Nephron progenitor cell (in vitro differentiated cells): Measurements from ENCODE around the gene NPM3.
A peak's percentile ranks its signal among the peaks of the same experiment; 100 is the strongest.

ENCODE experiments used
- DNase-seq: peaks from one replicate; pipeline ENCODE4 v3.0.0; 2021
- H3K27ac Mint-ChIP-seq: 2 replicates; pipeline ENCODE4 v1.8.0; 2021; ENCODE audit warnings: mild to moderate bottlenecking, moderate library complexity, mixed read lengths
- H3K27me3 Mint-ChIP-seq: 2 replicates; pipeline ENCODE4 v1.8.0; 2021; ENCODE audit warnings: mild to moderate bottlenecking, low read depth, mixed read lengths; ENCODE audit not compliant: poor library complexity
- H3K36me3 Mint-ChIP-seq: 2 replicates; pipeline ENCODE4 v1.8.0; 2021; ENCODE audit warnings: low read depth, mixed read lengths
- H3K4me1 Mint-ChIP-seq: 2 replicates; pipeline ENCODE4 v1.8.0; 2021; ENCODE audit warnings: mixed read lengths
- H3K4me3 Mint-ChIP-seq: 2 replicates; pipeline ENCODE4 v1.8.0; 2021; ENCODE audit warnings: mild to moderate bottlenecking, moderate library complexity, mixed read lengths
- H3K9me3 Mint-ChIP-seq: 2 replicates; pipeline ENCODE4 v1.8.0; 2021; ENCODE audit warnings: mild to moderate bottlenecking, moderate library complexity, mixed read lengths
- TF ChIP-seq, protein P1 (sequence below): fragments of 200-600 bp; sonication (generic); IDR thresholded peaks from 2 replicates; pipeline ENCODE4 v1.5.0; 2021; ENCODE audit warnings: antibody characterized with exemption

The NPM3 gene, protein sequence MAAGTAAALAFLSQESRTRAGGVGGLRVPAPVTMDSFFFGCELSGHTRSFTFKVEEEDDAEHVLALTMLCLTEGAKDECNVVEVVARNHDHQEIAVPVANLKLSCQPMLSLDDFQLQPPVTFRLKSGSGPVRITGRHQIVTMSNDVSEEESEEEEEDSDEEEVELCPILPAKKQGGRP

DNA sequence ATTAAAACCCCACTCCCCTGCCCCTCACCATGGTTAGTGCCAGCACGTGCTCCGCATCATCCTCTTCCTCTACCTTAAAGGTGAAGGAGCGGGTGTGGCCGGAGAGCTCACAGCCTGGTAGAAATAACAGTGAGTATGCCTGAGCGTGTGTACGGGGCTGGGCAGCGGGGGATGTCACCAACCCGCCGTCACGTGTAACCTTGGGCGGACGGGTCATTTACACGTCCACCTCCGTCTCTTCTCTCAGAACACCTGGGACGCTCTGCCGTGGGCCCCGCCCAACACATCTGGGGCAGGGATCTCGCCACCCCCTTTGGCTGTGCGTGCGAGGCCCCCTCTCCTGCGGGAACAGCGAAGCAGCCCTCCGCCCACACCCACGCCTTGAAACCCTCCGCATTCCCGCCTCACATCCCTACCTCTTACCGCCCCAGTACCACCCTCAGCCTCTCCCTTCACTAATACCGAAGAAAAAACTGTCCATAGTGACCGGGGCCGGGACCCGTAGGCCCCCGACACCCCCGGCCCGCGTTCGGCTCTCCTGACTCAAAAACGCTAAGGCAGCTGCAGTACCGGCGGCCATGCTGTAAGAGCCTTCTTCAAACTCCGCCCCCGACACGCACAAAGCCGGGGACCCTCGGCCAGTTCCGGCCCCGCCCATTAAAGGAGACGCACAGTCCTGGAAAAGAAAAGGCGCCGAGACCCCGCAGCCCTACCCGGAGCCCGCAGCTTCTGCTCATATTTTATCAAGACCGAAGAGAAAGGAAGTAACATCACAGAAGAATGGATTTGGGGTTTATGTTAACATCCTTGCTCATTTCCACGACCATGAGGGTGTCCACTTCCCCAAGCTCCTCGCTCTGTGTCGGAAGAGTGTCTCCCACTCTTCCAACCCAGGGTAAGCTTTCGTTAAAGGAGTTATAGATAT lies at the start of gene NPM3:
NPM3 (minus strand) TSS at position 636 of the 925 bp plus-strand sequence; CDS start at position 580, 56 bp downstream.
- H3K9me3 Mint-ChIP-seq: no peaks in the 10 kb centered on the region
- peaks cover 22% of the 10 kb centered on the region for H3K36me3 Mint-ChIP-seq
- H3K4me3 Mint-ChIP-seq: peak within 1 kb of the TSS; percentile 100
- H3K4me1 Mint-ChIP-seq: peaks cover 53% of the 10 kb centered on the region
- peaks cover 14% of the 10 kb centered on the region for H3K27me3 Mint-ChIP-seq
- TF ChIP-seq, protein P1, sequence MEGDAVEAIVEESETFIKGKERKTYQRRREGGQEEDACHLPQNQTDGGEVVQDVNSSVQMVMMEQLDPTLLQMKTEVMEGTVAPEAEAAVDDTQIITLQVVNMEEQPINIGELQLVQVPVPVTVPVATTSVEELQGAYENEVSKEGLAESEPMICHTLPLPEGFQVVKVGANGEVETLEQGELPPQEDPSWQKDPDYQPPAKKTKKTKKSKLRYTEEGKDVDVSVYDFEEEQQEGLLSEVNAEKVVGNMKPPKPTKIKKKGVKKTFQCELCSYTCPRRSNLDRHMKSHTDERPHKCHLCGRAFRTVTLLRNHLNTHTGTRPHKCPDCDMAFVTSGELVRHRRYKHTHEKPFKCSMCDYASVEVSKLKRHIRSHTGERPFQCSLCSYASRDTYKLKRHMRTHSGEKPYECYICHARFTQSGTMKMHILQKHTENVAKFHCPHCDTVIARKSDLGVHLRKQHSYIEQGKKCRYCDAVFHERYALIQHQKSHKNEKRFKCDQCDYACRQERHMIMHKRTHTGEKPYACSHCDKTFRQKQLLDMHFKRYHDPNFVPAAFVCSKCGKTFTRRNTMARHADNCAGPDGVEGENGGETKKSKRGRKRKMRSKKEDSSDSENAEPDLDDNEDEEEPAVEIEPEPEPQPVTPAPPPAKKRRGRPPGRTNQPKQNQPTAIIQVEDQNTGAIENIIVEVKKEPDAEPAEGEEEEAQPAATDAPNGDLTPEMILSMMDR: no peak
- H3K27ac Mint-ChIP-seq: peak within 1 kb of the TSS; percentile 96
- DNase-seq: peak; percentile 90

DNA sequence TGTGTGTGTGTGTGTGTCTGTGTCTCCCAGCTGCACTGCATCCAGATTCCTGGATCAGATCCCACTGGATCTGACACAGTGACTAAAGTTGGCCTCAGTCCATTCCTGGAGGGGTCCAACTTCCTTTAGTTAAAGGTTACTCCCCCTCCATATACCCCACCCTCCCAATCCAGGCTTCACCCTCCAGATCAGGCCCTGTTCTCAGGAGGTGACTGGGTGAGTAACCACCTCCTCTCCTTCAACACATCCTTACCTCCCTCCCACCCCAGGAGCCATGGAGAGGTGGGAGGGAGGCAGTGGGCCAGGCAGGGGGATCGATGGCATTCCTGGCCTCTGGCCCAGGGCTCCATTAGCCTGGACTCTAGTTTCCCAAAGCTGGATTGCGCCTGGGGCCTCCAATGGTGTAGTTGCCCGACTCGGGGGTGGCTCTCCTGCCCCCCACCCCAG lies 49.1 kb upstream of the NPM3 start:
- Mint-ChIP-seq H3K9me3 (no peaks in the 10 kb centered on the region), H3K27me3 (peaks cover 6% of the 10 kb centered on the region), H3K36me3 (peaks cover 8% of the 10 kb centered on the region), H3K4me1 (peaks cover 73% of the 10 kb centered on the region), H3K27ac (no peak overlapping the region), H3K4me3 (no peak overlapping the region)
- DNase-seq: no peak
- TF ChIP-seq, protein P1: no peak

DNA sequence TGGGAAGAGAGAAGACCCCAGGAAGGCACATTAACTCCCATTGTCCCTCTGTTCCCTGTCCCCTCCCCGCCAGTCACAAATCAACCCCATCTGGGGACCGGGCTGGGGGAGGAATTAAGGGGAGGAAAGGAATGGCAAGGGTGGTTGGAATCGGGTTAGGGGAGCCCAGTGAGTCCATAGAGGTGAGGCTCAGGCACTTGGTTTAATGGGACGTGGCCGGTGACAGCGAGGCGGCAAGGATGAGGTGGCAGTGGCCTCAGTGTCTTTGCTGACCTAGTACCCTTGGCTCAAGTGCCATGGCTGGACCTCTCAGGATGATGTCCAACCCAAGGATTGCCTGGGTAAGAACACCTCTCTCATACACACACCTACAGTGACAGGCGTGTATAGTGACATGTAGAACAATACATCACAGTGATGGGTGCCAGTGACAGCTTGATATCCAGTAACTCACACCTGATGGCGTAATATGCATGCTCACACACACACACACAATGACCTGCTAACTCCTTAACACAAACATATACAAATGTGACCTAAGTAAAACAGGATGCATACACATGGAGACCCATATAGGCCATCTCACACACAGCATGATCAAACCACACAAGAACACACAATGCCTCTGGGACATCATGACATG lies 48.0 kb upstream of the NPM3 start:
- peak overlapping the region; percentile 76 for H3K4me3 Mint-ChIP-seq
- peaks cover 76% of the 10 kb centered on the region for H3K4me1 Mint-ChIP-seq
- H3K27me3 Mint-ChIP-seq: peaks cover 6% of the 10 kb centered on the region
- no peak for DNase-seq
- TF ChIP-seq, protein P1: no peak
- H3K9me3 Mint-ChIP-seq: no peaks in the 10 kb centered on the region
- H3K36me3 Mint-ChIP-seq: peaks cover 15% of the 10 kb centered on the region
- peak overlapping the region; percentile 89 for H3K27ac Mint-ChIP-seq

DNA sequence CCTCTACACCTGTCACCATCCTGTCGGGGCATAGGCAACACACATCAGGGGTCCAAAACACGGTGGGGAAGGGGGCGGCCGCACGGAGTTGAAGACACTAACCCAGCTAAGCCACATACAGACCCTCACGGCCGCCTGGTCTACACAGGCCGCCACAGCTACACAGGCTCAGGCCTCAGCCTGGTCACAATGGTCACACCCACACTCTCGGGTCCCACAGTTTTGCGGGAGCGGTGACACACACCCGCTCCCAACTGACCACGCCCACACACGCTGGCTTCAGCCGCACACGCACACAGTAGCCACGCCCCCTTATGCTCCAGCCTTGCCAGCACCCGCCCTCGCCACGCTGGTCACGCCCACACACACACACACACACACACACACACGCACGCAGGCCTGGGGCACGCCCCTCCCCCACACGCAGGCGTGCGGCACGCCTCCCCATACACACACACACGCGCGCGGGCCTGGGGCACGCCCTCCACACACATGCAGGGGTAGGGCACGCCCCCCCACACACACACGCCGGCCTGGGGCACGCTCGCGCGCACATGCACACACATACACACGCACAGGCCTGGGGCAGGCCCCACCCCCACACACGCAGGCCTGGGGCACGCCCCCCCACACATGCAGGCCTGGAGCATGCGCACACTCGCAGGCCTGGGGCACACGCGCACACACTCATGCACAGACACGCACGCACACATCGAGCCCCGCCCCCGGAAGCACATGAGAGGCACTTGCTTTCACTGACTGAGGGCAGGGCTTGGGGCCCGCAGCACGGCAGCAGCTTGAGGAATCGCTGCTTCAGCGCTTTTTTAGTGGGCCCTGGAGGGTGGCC lies 47.3 kb upstream of the NPM3 start:
- H3K36me3 Mint-ChIP-seq: peaks cover 15% of the 10 kb centered on the region
- H3K9me3 Mint-ChIP-seq: no peaks in the 10 kb centered on the region
- TF ChIP-seq, protein P1: no peak
- peaks cover 9% of the 10 kb centered on the region for H3K27me3 Mint-ChIP-seq
- peaks cover 69% of the 10 kb centered on the region for H3K4me1 Mint-ChIP-seq
- peak overlapping the region; percentile 89 for H3K27ac Mint-ChIP-seq
- peak; percentile 88 for DNase-seq
- peak overlapping the region; percentile 76 for H3K4me3 Mint-ChIP-seq

DNA sequence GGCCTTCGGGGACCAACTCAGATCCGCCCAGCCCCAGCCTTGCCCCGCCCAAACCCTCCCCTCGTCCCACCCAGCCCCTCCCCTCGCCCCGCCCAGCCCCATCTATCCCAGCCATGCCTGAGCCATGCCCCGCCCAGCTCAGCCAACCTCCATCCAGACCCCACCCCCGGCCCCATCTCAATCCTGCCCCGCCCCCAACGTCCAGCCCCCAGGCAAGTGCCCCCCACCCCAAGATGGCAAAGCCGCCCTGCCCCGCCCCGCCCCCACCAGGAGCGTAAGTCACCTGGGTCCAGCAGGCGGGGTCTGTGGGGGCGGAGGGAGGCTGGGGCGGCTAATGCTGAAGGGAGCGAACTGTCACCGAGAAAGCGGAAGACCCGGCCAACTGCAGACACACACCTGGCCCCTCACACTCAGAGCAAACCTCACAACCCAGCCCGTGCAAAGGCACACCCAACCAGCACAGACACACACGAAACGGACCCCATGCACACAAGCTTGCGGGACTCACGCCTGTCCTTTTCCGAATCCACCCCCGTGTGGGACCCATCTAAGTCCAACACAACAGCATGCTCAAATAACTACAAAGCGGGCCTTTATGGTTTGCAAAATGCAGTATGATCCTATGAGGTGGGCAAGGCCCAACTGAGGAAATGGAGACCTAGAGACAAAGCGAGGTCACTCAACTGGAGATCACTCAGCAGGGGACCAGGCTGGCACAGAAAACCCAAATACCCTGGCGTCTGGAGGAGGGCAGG lies 46.5 kb upstream of the NPM3 start:
- TF ChIP-seq, protein P1: no peak
- H3K4me1 Mint-ChIP-seq: peaks cover 62% of the 10 kb centered on the region
- peaks cover 20% of the 10 kb centered on the region for H3K36me3 Mint-ChIP-seq
- peak; percentile 82 for DNase-seq
- H3K27ac Mint-ChIP-seq: peak overlapping the region; percentile 83
- H3K27me3 Mint-ChIP-seq: peaks cover 9% of the 10 kb centered on the region
- H3K4me3 Mint-ChIP-seq: peak overlapping the region; percentile 76
- no peaks in the 10 kb centered on the region for H3K9me3 Mint-ChIP-seq
